Glomerular visceral epithelial cell (primary cell): ENCODE data around the gene ESPN.

ENCODE experiments used
- DNase-seq: peaks from one replicate; pipeline ENCODE4 v3.0.0-alpha.2; 2016; ENCODE audit errors: extremely low spot score

ESPN gene

DNA sequence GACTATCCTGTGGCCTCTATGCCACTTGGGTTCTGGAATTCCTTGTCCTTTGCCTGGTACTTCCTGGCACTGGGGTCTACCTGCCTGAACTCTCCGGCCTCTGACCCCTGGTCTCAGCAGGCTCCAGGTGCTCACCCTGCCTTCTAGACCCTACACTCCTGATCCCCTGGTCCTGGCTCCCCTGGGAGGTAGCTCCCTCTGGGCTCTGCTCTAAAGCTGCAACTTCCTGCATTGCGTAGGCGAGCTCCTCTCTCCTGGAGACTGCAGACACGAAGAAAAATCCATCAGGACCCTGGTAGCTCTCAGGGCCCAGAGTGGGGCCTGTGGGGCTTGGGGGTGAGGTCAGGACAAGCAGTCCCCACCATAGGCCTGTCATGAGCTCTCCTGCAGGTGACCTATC lies 74.7 kb downstream of the ESPN start:
- no peak for DNase-seq

GRCh38 chr1:6500544-6501278 lies 76.1 kb downstream of the ESPN start:
- no peak for DNase-seq

DNA sequence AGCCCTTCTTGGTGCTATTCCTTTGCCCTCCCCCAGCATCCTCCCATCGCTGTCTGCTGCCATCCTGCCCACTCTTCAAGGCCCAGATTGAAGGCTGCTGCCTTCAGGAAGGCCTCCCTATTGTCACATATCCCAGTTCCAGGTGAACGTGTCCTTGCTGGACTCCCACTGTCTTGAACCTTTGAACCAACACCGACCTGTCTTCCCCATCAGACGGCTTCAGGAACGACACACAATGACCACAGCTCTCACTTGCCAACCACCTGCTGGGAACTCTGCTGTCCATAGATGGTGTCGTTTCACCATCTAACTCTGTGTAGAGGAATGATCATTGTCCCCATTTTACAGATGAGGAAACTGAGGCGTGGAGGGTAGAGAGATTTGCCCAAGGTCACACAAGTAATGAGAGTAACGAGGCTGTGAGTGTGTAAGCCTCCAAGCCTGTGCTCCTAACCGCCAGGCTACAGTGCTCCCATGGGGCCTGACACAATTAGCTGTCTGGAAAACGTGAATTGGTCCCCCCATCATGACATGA lies 76.8 kb downstream of the ESPN start:
- DNase-seq, result no peak

- no peak for DNase-seq
Observed at GRCh38 chr1:6502000-6502891, 77.7 kb downstream of the ESPN start.

DNA sequence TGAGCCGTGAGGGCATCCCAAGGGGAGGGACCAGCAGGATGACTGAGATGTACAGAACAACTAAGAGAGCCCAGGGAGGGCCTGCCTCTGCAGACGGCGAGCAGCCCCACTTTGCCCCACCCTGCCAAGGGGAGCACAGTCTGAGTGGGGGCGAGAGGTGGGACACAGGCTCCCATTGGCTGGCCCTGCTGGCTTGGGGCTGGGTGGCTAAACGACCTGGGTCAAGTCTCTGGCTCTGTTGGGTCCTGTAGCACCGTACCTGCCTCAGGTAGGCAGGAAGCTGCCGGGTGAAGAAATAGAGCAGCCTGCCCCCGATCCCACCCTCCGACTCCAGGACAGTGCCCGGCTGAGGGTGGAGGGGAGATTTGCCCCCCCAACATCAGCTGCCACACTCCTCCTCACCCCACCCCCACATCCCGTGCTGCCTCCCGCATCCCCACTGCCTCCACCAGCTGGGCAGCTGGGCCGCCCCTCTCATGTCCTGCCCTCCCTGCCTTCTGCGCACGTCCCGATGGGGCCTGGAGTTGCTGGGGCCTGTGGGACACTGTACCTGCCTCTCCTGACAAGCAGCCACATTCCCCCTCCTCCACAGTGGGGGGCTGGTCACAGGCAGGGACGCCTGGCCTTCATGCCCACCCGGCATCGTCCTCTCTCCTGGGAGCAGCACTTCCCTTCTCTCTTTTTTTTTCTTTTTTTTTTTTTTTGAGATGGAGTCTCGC lies 79.5 kb downstream of the ESPN start:
- DNase-seq, result no peak

- DNase-seq, result no peak
Observed at GRCh38 chr1:6504887-6505286, 80.3 kb downstream of the ESPN start.

- DNase-seq, result no peak
Observed at GRCh38 chr1:6505367-6506209, 81.0 kb downstream of the ESPN start.

DNA sequence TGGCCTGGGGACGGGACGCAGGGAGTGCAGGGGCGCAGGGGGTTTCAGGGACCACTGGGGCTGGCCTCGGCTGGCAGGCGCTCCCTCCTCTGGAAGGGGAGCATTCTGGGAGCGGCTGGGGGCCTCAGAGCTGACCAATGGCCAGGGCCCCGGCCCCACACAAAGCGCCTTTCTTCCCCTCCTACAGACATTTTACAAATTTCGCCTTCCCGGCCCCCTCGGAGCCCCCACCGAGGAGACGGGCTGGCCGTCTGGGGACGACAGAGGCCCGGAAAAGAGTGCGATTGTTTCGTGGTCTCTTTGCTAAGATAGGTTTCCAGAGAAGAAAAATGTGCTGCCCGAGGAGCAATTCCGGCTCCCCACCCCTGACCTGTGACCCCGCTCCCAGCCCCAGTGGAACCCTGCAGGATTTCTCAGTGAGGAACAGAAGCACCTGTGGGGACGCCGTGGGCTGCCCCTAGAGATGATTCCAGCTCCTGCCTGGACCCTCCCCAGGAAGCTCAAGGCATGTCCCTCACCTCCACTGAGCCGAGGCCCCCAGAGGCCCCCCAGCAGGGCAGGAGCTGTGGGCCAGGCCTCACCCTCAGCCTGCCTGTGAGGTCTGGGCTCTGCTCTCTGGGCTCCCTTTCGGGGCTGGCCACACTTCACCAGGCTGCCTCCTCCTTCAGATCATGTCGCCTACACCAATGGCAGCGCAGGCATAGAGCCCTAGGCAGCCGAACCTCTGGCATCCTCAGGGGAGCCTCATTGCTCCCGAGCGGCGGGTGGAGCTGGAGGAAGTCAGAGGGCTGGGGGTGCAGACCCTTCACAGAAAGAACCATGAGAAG lies 81.8 kb downstream of the ESPN start:
- DNase-seq, result no peak

DNA sequence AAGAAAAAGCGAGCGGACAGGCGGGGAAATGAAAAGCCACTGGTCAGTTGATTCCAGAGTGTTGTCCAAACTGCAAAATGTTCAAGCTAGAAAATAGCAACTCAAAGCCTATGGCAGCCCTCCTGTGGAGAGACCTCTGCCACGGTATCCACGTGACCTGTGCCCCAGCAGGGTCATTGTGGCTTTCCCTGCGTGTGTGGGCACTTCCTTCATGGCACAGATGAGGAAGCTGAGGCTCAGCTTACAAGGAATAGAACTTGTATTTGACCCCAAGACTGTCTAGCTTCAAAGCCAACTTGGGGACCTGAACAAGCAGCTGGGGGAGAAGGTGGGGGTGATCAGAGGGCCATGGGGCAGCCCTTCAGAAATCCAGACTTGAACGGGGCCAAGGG lies 82.5 kb downstream of the ESPN start:
- no peak for DNase-seq

DNA sequence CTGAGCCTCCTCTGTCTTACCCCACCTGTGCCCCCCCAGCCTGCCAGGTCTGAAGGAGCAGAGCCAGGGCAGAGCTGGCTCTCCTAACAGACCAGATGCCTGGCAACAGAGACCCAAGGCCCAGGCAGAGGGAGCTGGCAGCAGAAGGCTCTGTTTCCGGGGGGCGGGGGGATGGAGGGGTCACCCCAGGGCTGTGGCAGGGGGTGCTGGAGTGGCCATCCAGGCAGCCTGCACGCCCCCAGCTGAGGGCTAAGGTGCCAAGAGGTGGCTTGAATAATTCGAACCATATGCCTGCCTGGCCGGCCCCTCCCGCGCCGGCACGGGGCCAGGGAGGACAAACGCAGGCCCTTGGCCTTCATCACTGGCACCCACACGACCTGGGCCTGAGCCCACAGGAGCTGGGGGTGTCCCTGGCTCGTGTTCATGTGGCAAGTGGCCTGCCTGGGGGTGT lies 82.9 kb downstream of the ESPN start:
- DNase-seq, result no peak

DNA sequence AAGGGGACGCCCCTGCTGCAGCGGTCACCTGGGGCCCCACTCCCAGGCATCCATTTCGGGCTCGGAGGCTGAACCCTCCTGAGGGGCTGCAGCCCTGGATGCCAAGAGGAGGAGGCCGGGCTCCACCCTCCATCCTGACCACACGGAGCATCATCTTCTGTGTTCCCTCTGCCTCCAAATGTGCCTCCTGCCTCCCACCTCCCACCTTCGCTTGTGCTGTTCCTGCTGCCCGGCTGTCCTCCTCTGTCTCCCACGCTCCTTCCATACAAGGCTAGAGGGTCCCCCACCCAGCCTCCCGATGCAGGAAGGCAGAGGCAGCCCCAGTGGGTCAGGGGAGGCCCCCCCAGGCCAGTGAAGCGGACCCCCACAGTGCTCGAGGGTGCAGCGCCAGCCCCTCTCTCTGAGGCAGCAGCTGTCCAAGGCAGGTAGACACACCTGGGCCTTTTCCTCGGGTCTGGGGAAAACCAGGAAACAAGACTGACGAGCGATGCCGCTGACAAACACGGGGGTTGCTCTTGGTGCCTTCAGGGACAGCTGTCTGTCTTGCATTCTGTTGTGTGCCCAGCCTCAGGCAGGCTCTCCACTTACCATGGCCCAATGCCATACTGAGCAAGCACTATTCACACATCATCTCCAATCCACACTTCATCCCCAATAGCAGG lies 83.7 kb downstream of the ESPN start:
- no peak for DNase-seq

DNA sequence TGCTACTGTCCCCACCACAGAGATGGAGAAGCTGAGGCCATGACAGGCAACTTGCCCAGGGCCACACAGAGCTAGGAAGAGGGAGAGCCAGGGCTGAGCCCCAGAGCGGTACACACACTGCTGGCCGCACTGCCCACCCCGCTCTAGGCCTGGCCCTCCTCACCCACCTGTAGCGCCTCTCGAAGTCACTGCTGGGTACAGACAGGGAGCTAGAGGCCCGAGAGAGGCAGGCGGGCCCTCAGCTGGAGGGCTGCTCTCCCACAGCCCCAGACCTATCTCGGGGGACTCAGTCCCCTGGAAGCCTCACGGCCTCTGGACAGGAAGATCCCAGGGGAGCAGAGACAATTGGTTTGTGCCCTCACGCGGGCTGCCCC lies 84.2 kb downstream of the ESPN start:
- no peak for DNase-seq

DNA sequence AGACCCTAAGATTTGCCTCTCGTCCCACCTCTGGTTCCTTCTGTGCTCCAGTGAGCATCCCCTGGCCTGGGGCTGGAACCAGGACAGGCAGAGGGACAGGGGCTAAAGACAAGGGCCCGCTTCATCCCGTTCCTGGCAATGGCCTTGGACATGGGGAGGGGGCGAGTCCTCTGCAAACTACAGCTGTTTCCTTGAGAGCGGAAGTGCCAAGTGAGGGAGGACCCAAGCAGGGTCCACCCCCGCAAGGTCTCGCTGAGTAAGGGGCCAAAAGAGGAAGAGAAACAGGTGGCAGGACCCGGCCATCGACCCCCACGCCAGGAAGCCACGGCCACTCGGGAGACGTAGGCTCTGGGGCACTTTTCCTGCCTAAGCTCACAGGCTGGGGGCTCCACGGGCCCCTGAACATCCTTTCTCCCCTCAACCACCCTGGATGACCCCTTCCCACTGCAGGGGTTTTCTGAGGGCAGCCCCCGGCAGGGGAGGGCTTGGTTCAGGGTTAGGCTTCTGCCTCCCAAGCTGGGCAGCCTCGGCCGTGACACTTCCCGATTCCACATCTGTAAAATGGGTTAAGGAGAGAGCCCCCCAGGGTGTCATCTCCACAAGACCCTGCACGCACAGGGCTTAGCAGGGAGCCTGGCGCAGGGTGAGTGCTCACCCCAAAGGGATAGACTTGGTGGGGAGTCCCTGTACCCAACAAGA lies 84.8 kb downstream of the ESPN start:
- DNase-seq, result no peak

DNA sequence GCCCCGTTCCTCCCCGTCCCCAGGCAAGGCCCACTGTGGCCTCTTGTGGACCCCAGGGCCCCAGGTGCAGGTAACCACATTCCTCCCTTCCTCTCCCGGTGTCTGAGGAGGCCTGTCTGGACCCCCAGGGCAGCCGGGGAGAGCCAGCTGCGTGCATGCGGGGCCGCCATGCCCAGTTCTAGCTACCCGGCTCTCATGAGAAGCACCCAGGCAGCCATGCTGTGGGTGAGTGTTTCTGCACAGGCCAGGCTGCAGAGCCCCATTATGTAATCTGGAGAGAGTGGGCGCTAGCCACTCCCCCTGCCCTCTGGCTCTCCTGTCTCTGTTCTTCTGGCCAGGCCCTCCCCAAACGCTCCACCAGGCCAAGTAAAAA lies 85.3 kb downstream of the ESPN start:
- DNase-seq, result no peak

DNA sequence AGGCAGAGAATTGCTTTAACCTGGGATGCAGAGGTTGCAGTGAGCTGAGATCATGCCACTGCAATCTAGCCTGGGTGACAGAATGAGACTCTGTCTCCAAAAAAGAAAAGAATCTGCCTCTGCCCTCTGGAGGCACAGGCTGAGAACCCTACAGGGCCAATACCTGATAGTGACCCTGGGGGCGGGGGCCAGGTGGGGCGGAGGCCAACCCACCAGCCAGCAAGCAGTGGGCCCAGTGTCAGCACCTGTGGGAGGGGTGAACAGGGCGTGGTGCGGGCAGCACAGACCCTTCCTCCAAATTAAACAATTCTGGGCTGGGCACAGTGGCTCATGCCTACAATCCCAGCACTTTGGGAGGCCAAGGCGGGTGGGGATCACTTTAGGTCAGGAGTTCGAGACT lies 85.9 kb downstream of the ESPN start:
- DNase-seq, result no peak
